HepG2 (cell line): ENCODE results near the gene MORF4L1. TPM values are rescaled to one million over a fixed set of nuclear protein-coding genes. Genes with fewer than 3 reads are reported as not detected.

Source experiments
- CSRNP1 ChIP-seq: sonication (generic); formaldehyde crosslinking; IDR thresholded peaks from 2 replicates; pipeline ENCODE4 v1.8.1; 2023; ENCODE audit warnings: mild to moderate bottlenecking, missing genetic modification reagents
- EEA1 ChIP-seq: sonication (generic); formaldehyde crosslinking; IDR thresholded peaks from 2 replicates; pipeline ENCODE4 v1.5.1; 2020; ENCODE audit warnings: mild to moderate bottlenecking, missing genetic modification reagents, borderline replicate concordance
- GABPA ChIP-seq, 2 experiments: IDR thresholded peaks; 2 replicates each; pipeline ENCODE4 v1.6.1; 2011 to 2016; ENCODE audit warnings: low read depth in 2 of 2, low read length in 1 of 2, missing biosample characterization in 1 of 2, missing genetic modification characterization in 1 of 2
- HNRNPUL1 ChIP-seq: fragments of 200-400 bp; formaldehyde crosslinking; IDR thresholded peaks from 2 replicates; pipeline ENCODE4 v1.6.1; 2017; ENCODE audit warnings: low read depth, mild to moderate bottlenecking, low read length, moderate library complexity
- KIAA2018 ChIP-seq: sonication (generic); formaldehyde crosslinking; IDR thresholded peaks from 2 replicates; pipeline ENCODE4 v1.5.0; 2020; ENCODE audit warnings: mild to moderate bottlenecking, missing genetic modification reagents, borderline replicate concordance
- RFX3 ChIP-seq: IDR thresholded peaks from 2 replicates; pipeline ENCODE4 v1.6.1; 2016; ENCODE audit warnings: missing biosample characterization, missing genetic modification reagents
- TBX3 ChIP-seq: fragments of 450-650 bp; IDR thresholded peaks from 2 replicates; pipeline ENCODE4 v1.6.1; 2017; ENCODE audit warnings: antibody characterized with exemption, mild to moderate bottlenecking, inconsistent platforms, borderline replicate concordance
- THAP7 ChIP-seq: sonication (generic); formaldehyde crosslinking; IDR thresholded peaks from 2 replicates; pipeline ENCODE4 v1.8.1; 2023; ENCODE audit warnings: mild to moderate bottlenecking, missing genetic modification reagents
- ZNF3 ChIP-seq: IDR thresholded peaks from 2 replicates; pipeline ENCODE4 v1.7.0; 2017; ENCODE audit warnings: inconsistent platforms
- ZNF33A ChIP-seq: sonication (generic); formaldehyde crosslinking; IDR thresholded peaks from 2 replicates; pipeline ENCODE4 v1.5.1; 2020; ENCODE audit warnings: missing genetic modification reagents, mild to moderate bottlenecking, moderate library complexity, borderline replicate concordance
- ZNF569 ChIP-seq: sonication (generic); formaldehyde crosslinking; IDR thresholded peaks from 2 replicates; pipeline ENCODE4 v1.5.0; 2020; ENCODE audit warnings: mild to moderate bottlenecking, missing genetic modification reagents, moderate library complexity, borderline replicate concordance
- ZNF570 ChIP-seq: sonication (generic); formaldehyde crosslinking; IDR thresholded peaks from 2 replicates; pipeline ENCODE4 v1.4.0; 2020; ENCODE audit warnings: mild to moderate bottlenecking, missing genetic modification reagents, borderline replicate concordance
- ZNF639 ChIP-seq: conservative IDR thresholded peaks from 2 replicates; pipeline ENCODE4 v1.6.1; 2018; ENCODE audit warnings: missing genetic modification reagents
- polyA plus RNA-seq, 8 experiments: library from polyadenylated mRNA; depleted of rRNA in 3 of 8; stranded (reverse) in 7 of 8; unstranded in 1 of 8; fragments of >200 nt; fragmentation: Illumina TruSeq in 4 of 8; extraction: Trizol in 4 of 8; gene quantifications; 2 replicates each; pipeline versions ENCODE4 v1.2.1 to v1.2.3, GENCODE V29; 2011 to 2016; ENCODE audit warnings: low read depth in 4 of 8, missing spikeins in 1 of 8, mixed read lengths in 1 of 8; ENCODE audit not compliant: insufficient read depth in 1 of 8
- total RNA-seq, 5 experiments: library from RNA; depleted of rRNA; stranded (reverse); fragments of >200 nt; fragmentation: Illumina TruSeq; extraction: Trizol; gene quantifications; 2 replicates each; pipeline ENCODE4 v1.2.3, GENCODE V29; 2016; ENCODE audit warnings: low read depth in 1 of 5

The MORF4L1 gene
- total and polyA plus RNA-seq, 2 of the 13 experiments (the other 11 are each of a cell fraction or from before 2014, with no cell fraction given), result 218 to 219 TPM

- TF ChIP-seq KIAA2018 (CRISPR knock-in tag) (0 out of 2 replicates have a peak, but pooled peaks have one; percentile 37), EEA1 (CRISPR knock-in tag) (peak; percentile 89; the same call in 1 of the 2 replicates), ZNF569 (no peak), GABPA (IDR thresholded peaks at IDR 0.05; ENCODE audit: low read depth, low read length) (no peak), GABPA (CRISPR knock-in tag; IDR thresholded peaks at IDR 0.05; ENCODE audit: low read depth) (no peak), TBX3 (no peak), ZNF33A (CRISPR knock-in tag) (no peak), CSRNP1 (peak; percentile 65), ZNF570 (0 out of 2 replicates have a peak, but pooled peaks have one; percentile 88), THAP7 (peak; percentile 77; the same call in 1 of the 2 replicates), RFX3 (CRISPR knock-in tag) (no peak), HNRNPUL1 (no peak), ZNF639 (CRISPR knock-in tag) (no peak), ZNF3 (CRISPR knock-in tag) (no peak)
Measured at GRCh38 chr15:78944669-78945407, 72.1 kb downstream of the MORF4L1 start, which contains the start of gene CTSH (continued).
